GM10266 (cell line): ENCODE results near the gene TLE3.

Source experiments
- DNase-seq: peaks from one replicate; pipeline ENCODE4 v3.0.0; 2012; ENCODE audit errors: extremely low spot score
- CTCF ChIP-seq: IDR thresholded peaks from 2 replicates; pipeline ENCODE4 v1.5.1; 2012; ENCODE audit warnings: mild to moderate bottlenecking, low read depth; ENCODE audit not compliant: control insufficient read depth, insufficient read depth; ENCODE audit errors: missing control alignments

Gene TLE3

GRCh38 chr15:70045045-70045444 lies 52.7 kb downstream of the TLE3 start:
- TF ChIP-seq CTCF, result no peak
- DNase-seq, result no peak

DNA sequence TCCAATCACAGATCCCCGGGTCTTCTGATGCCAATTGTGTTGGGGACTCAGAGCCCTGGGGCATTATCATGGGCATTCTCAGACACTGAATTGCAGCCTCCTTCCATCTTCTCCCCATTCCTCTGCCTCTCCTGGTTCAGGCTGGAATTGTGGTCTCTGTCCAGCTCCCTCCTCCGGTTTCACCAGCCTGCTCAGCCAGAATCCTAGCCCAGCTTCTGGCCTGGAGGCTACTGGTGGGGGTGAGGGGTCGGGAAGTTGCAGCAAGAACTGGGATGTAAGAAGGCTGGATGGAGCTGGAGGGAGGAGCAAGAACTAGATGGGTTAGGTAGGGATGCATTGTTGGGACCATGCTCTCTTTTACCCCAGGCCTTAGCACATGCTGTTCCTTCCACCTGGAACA lies 53.5 kb downstream of the TLE3 start:
- no peak for TF ChIP-seq CTCF
- DNase-seq, result no peak

DNA sequence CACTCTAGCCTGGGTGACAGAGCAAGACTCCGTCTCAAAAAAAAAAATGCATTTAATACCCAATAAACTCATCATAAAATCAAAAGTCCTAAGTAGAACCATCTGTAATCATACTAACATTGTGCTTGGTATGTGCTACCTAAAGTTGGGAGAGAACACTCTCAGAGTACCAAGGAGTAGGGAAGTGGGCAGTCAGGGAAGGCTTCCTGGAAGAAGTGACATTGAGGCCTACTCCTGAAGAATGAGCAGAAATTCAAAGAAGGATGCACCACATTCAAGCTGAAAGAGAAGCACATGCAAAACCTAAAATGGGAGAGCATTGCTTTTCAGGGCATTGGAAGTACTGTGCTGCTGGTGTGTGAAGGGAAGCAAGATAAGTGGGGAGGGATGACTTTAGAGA lies 54.1 kb downstream of the TLE3 start:
- no peak for TF ChIP-seq CTCF
- no peak for DNase-seq

GRCh38 chr15:70042553-70043214 lies 55.0 kb downstream of the TLE3 start:
- DNase-seq, result no peak
- TF ChIP-seq CTCF, result no peak

- DNase-seq, result no peak
- TF ChIP-seq CTCF, result no peak
These were observed 57.8 kb downstream of the TLE3 start for GRCh38 chr15:70039917-70040316.

DNA sequence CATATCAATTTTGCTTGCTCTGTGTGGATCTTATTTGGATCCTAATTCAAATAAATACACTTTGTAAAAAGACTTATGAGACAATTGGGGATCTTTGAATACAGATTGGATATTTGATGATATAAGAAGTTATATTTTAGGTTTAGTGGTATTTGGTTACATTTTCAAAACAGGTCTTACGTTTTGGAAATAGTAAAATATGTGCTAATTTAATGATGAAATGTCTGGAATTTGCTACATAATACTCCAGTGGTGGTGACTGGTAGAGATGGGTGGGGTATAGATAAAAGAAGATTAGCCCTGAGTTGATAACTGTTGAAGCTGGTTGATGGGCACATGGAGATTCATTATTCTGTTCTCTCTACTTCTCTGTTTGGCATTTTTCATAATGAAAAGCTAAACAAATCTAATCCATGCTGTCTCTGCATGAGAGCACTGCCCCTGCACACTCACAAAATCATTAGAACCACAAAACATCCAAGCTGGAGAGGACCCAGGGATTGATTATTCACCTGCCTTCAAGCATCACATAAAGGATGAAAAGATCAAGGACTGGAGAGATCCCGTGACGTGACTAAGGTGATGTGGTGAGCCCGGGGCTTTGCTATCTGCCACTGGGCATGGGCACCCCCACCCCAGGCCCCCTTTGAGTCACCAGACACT lies 58.9 kb downstream of the TLE3 start:
- no peak for DNase-seq
- TF ChIP-seq CTCF, result no peak

DNA sequence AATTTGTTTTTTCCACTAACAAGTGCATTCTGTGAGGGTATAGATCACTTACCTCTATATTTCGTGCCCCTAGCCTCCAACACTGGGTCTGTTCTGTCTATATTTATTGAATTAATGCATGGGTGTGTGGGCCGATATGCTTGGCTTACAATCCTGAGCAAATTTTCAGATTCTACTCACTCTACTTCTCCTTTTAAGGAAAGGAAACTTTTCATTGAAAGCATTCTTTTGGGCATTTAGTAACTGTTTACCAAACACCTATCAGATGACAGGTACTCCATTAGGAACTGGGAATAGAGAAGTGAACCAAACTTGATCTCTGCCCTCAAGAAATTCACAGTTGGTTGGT lies 60.5 kb downstream of the TLE3 start:
- DNase-seq, result no peak
- no peak for TF ChIP-seq CTCF
